MCF 10A (cell line): Measurements from ENCODE around the gene GRIK3. TPM values are rescaled to one million over a fixed set of nuclear protein-coding genes. Genes with fewer than 3 reads are reported as not detected.
"Not testable (repeated sequence)": the region's sequence is repeated elsewhere in the genome, so short reads cannot be mapped to it uniquely, and the experiment has no call there.

Experiments
- Bru-seq: library from RNA; stranded (reverse); fragments of 400-500 nt; gene quantifications from one replicate; lab custom pipeline; 2021; lab: Mats Ljungman, UMichigan
- BruChase-seq, 2 experiments: library from RNA; stranded (reverse); fragments of 400-500 nt; gene quantifications; one replicate each; lab custom pipeline; 2021; lab: Mats Ljungman, UMichigan
- BruUV-seq: library from RNA; stranded (reverse); fragments of 400-500 nt; replicated peaks from 2 replicates; lab custom pipeline; 2021; lab: Mats Ljungman, UMichigan
- CTCF ChIA-PET: fragments of 300-600 bp; sonication (Branson Sonifier 250); formaldehyde crosslinking; extraction: SDS; loops from one replicate; lab custom pipeline; 2021; ENCODE audit warnings: antibody characterized with exemption, inconsistent platforms; lab: Yijun Ruan, JAX
- POLR2A ChIA-PET: fragments of 300-600, 350-650 bp; sonication (Branson Sonifier 250); formaldehyde crosslinking; extraction: SDS; loops from one replicate; lab custom pipeline; 2020; ENCODE audit warnings: antibody characterized with exemption, inconsistent platforms; lab: Yijun Ruan, JAX
- DNase-seq: peaks from one replicate; pipeline ENCODE4 v3.0.0-alpha.2; 2018; ENCODE audit not compliant: unreplicated experiment
- H3K27ac Mint-ChIP-seq: one replicate; pipeline ENCODE4 v1.8.0; 2022; ENCODE audit warnings: mild to moderate bottlenecking, low read depth, mixed read lengths; ENCODE audit not compliant: unreplicated experiment
- H3K27me3 Mint-ChIP-seq: one replicate; pipeline ENCODE4 v1.8.0; 2022; ENCODE audit warnings: mixed read lengths; ENCODE audit not compliant: insufficient read depth, unreplicated experiment
- H3K36me3 Mint-ChIP-seq: one replicate; pipeline ENCODE4 v1.8.0; 2022; ENCODE audit warnings: mild to moderate bottlenecking, moderate library complexity, mixed read lengths; ENCODE audit not compliant: insufficient read depth, unreplicated experiment
- H3K4me1 Mint-ChIP-seq: one replicate; pipeline ENCODE4 v1.8.0; 2022; ENCODE audit warnings: mixed read lengths; ENCODE audit not compliant: insufficient read depth, unreplicated experiment
- H3K4me3 Mint-ChIP-seq: one replicate; pipeline ENCODE4 v1.8.0; 2022; ENCODE audit warnings: mild to moderate bottlenecking, moderate library complexity, mixed read lengths; ENCODE audit not compliant: unreplicated experiment
- H3K9me3 Mint-ChIP-seq: one replicate; pipeline ENCODE4 v1.8.0; 2022; ENCODE audit warnings: mixed read lengths; ENCODE audit not compliant: unreplicated experiment
- CTCF ChIP-seq: fragments of 200-600 bp; IDR thresholded peaks from one replicate; pipeline ENCODE4 v1.8.0; 2022; ENCODE audit warnings: antibody characterized with exemption, mild to moderate bottlenecking; ENCODE audit not compliant: unreplicated experiment
- intact Hi-C: fragments of 100-400 bp; cut with micrococcal nuclease; formaldehyde crosslinking; loops from 2 replicates; pipeline ENCODE4 v1.14.1; 2022
- long read RNA-seq: library from polyadenylated mRNA; stranded (forward); transcript quantifications from one replicate; pipeline ENCODE4 v2.0.0, GENCODE V29; 2022
- total RNA-seq: library from RNA; stranded (reverse); gene quantifications from 2 replicates; pipeline ENCODE4 v1.2.3, GENCODE V29; 2022

GRIK3 gene
- total RNA-seq, result not detected in 2 replicates
- Bru-seq, nascent RNA, result not detected
- not detected for BruChase-seq, experiment 1, labeled RNA remaining after a 6-hour chase
- not detected for BruChase-seq, experiment 2, labeled RNA remaining after a 2-hour chase
- long read RNA-seq, result 0 reads

GRCh38 chr1:37034121-37035013, at the start of gene GRIK3:
TSS of gene GRIK3 (minus strand) at chr1:37034515. CDS start at chr1:37034108, 407 bp downstream.
- POLR2A ChIA-PET, result no interaction called here
- CTCF ChIA-PET, result no interaction called here
- intact Hi-C loops, result no loop called here
- no peak for DNase-seq
- no peak within 1 kb of the TSS for H3K27ac Mint-ChIP-seq
- no TSS peak for BruUV-seq
- H3K36me3 Mint-ChIP-seq, result no peaks in the 10 kb centered on the region
- TF ChIP-seq CTCF, result no peak
- H3K4me3 Mint-ChIP-seq, result no peak within 1 kb of the TSS
- no peaks in the 10 kb centered on the region for H3K4me1 Mint-ChIP-seq
- peaks cover 4% of the 10 kb centered on the region for H3K27me3 Mint-ChIP-seq
- peaks cover 3% of the 10 kb centered on the region for H3K9me3 Mint-ChIP-seq

- no TSS peak for BruUV-seq
- H3K27ac Mint-ChIP-seq, result no peak overlapping the region
- H3K9me3 Mint-ChIP-seq, result no peaks in the 10 kb centered on the region
- ChIA-PET POLR2A (no interaction called here), CTCF (no interaction called here)
- no peaks in the 10 kb centered on the region for H3K4me1 Mint-ChIP-seq
- TF ChIP-seq CTCF, result no peak
- H3K36me3 Mint-ChIP-seq, result no peaks in the 10 kb centered on the region
- H3K4me3 Mint-ChIP-seq, result no peak overlapping the region
- no peaks in the 10 kb centered on the region for H3K27me3 Mint-ChIP-seq
- intact Hi-C loops, result no loop called here
- no peak for DNase-seq
Measured at GRCh38 chr1:37084013-37084412, 49.7 kb upstream of the GRIK3 start.

- no peak overlapping the region for H3K4me3 Mint-ChIP-seq
- DNase-seq, result no peak
- CTCF ChIA-PET, result no interaction called here
- no TSS peak for BruUV-seq
- H3K9me3 Mint-ChIP-seq, result no peaks in the 10 kb centered on the region
- TF ChIP-seq CTCF, result no peak
- no peaks in the 10 kb centered on the region for H3K27me3 Mint-ChIP-seq
- no peak overlapping the region for H3K27ac Mint-ChIP-seq
- intact Hi-C loops, result no loop called here
- H3K36me3 Mint-ChIP-seq, result no peaks in the 10 kb centered on the region
- no peaks in the 10 kb centered on the region for H3K4me1 Mint-ChIP-seq
- POLR2A ChIA-PET, result no interaction called here
Measured at GRCh38 chr1:37083603-37084002, 49.3 kb upstream of the GRIK3 start.

GRCh38 chr1:37080296-37080986, 46.1 kb upstream of the GRIK3 start:
- H3K4me1 Mint-ChIP-seq, BruUV-seq, DNase-seq, CTCF ChIA-PET, H3K4me3 Mint-ChIP-seq, H3K27ac Mint-ChIP-seq, intact Hi-C loops, H3K9me3 Mint-ChIP-seq, H3K27me3 Mint-ChIP-seq, H3K36me3 Mint-ChIP-seq: not testable (repeated sequence)
- POLR2A ChIA-PET, result interaction anchor here (0.6 kb wide), 1 partner anchor 378 kb away, joined by 4 read pairs; no protein-coding TSS in a partner anchor
